ENCODE results near the gene LUZP1.

The LUZP1 gene

GRCh38 chr1:23150742-23151141 lies 17.9 kb downstream of the LUZP1 start:
- DNase-seq: no peak

- DNase-seq: no peak
These were observed 18.5 kb downstream of the LUZP1 start for GRCh38 chr1:23150125-23150524.

GRCh38 chr1:23149114-23149513 lies 19.5 kb downstream of the LUZP1 start:
- DNase-seq: no peak

- DNase-seq: no peak
These were observed 20.6 kb downstream of the LUZP1 start for GRCh38 chr1:23148084-23148483.

- DNase-seq: no peak
These were observed 27.6 kb downstream of the LUZP1 start for GRCh38 chr1:23140940-23141596.

GRCh38 chr1:23135268-23135667 lies 33.4 kb downstream of the LUZP1 start:
- no peak for DNase-seq

- no peak for DNase-seq
These were observed 34.6 kb downstream of the LUZP1 start for GRCh38 chr1:23134055-23134454.

GRCh38 chr1:23133587-23133986 lies 35.1 kb downstream of the LUZP1 start:
- DNase-seq: no peak

- no peak for DNase-seq
These were observed 36.6 kb downstream of the LUZP1 start for GRCh38 chr1:23132033-23132432.

- DNase-seq: no peak
These were observed 38.8 kb downstream of the LUZP1 start for GRCh38 chr1:23129846-23130245.

GRCh38 chr1:23126801-23127200 lies 41.9 kb downstream of the LUZP1 start:
- no peak for DNase-seq

GRCh38 chr1:23126200-23126599 lies 42.5 kb downstream of the LUZP1 start:
- no peak for DNase-seq

- no peak for DNase-seq
These were observed 43.2 kb downstream of the LUZP1 start for GRCh38 chr1:23125489-23125888.

GRCh38 chr1:23124259-23125026 lies 44.2 kb downstream of the LUZP1 start:
- DNase-seq: no peak

GRCh38 chr1:23123528-23123927 lies 45.1 kb downstream of the LUZP1 start:
- no peak for DNase-seq

GRCh38 chr1:23122796-23123195 lies 45.9 kb downstream of the LUZP1 start:
- DNase-seq: no peak

- DNase-seq: no peak
These were observed 46.5 kb downstream of the LUZP1 start for GRCh38 chr1:23122023-23122748.

- no peak for DNase-seq
These were observed 48.3 kb downstream of the LUZP1 start for GRCh38 chr1:23120383-23120782.

GRCh38 chr1:23118957-23119792 lies 49.5 kb downstream of the LUZP1 start:
- DNase-seq: no peak

- DNase-seq: no peak
These were observed 50.2 kb downstream of the LUZP1 start for GRCh38 chr1:23118407-23118806.

GRCh38 chr1:23116921-23117699 lies 51.5 kb downstream of the LUZP1 start:
- no peak for DNase-seq

GRCh38 chr1:23116216-23116836 lies 52.3 kb downstream of the LUZP1 start:
- DNase-seq: no peak

All from activated CD4-positive, CD25-positive, alpha-beta regulatory T cell (primary cell).